GM12878 (cell line): Measurements from ENCODE around the gene OLFML2B. TPM values are rescaled to one million over a fixed set of nuclear protein-coding genes. Genes with fewer than 3 reads are reported as not detected.

ENCODE experiments used
- ATAC-seq: fragments of 200-7000 bp; cut with Tn5 transposase; 3 replicates; pipeline ENCODE4 v1.9.1; 2020; ENCODE audit warnings: mild to moderate bottlenecking, moderate library complexity
- BruUV-seq: library from RNA; stranded (reverse); fragments of 400-500 nt; replicated peaks from 2 replicates; lab custom pipeline; 2021; lab: Mats Ljungman, UMichigan
- CTCF ChIA-PET: fragments of 300-600 bp; sonication (Branson Sonifier 250); formaldehyde crosslinking; extraction: SDS; loops from one replicate; lab custom pipeline; 2021; ENCODE audit warnings: inconsistent platforms; lab: Yijun Ruan, JAX
- POLR2A ChIA-PET: fragments of 350-600 bp; formaldehyde crosslinking; extraction: SDS; loops from one replicate; lab custom pipeline; 2021; ENCODE audit warnings: inconsistent platforms; lab: Charles Lee
- RAD21 ChIA-PET: fragments of 300-600 bp; sonication (Branson Sonifier 250); formaldehyde crosslinking; loops from one replicate; lab custom pipeline; 2023; ENCODE audit warnings: antibody characterized with exemption; ENCODE audit not compliant: unreplicated experiment; lab: Charles Lee
- SMC1A ChIA-PET: fragments of 300-600 bp; sonication (Branson Sonifier 250); formaldehyde crosslinking; loops from one replicate; lab custom pipeline; 2023; ENCODE audit not compliant: unreplicated experiment, uncharacterized antibody; lab: Charles Lee
- DNase-seq: peaks from one replicate; pipeline ENCODE4 v3.0.0-alpha.2; 2011; ENCODE audit warnings: low read depth, low spot score
- FAIRE-seq: peaks from 3 replicates; lab custom pipeline; 2011; peaks lifted over from hg19 to GRCh38; lab: Jason Lieb, UNC
- H2AFZ ChIP-seq: 2 replicates; pipeline ENCODE4 v1.6.0; 2011; ENCODE audit warnings: low read depth, low read length, control low read depth; ENCODE audit not compliant: control insufficient read depth
- H3K27ac ChIP-seq: 2 replicates; pipeline ENCODE4 v1.5.1; 2011; ENCODE audit warnings: control low read depth; ENCODE audit not compliant: control insufficient read depth, insufficient read depth
- H3K27me3 ChIP-seq, 2 experiments: replicated peaks in 1 of 2; 2 replicates each; pipeline versions ENCODE4 v1.6.0 to v1.6.1; 2011; ENCODE audit warnings: low read length in 1 of 2; ENCODE audit not compliant: control insufficient read depth in 2 of 2, insufficient read depth in 2 of 2
- H3K36me3 ChIP-seq, 2 experiments: 2 replicates each; pipeline ENCODE4 v1.5.1; 2011; ENCODE audit warnings: low read length in 1 of 2; ENCODE audit not compliant: control insufficient read depth in 2 of 2, insufficient read depth in 2 of 2
- H3K4me1 ChIP-seq: 2 replicates; pipeline ENCODE4 v1.6.1; 2011; ENCODE audit warnings: mild to moderate bottlenecking, low read length, moderate library complexity, mixed read lengths; ENCODE audit not compliant: control insufficient read depth, insufficient read depth
- H3K4me2 ChIP-seq: 2 replicates; pipeline ENCODE4 v1.6.0; 2011; ENCODE audit warnings: control low read depth; ENCODE audit not compliant: control insufficient read depth, insufficient read depth
- H3K4me3 ChIP-seq: fragments of 200-600 bp; sonication (generic); 2 replicates; pipeline ENCODE4 v1.5.1; 2016
- H3K79me2 ChIP-seq: 2 replicates; pipeline ENCODE4 v1.6.0; 2011; ENCODE audit warnings: low read length; ENCODE audit not compliant: control insufficient read depth, insufficient read depth
- H3K9ac ChIP-seq: 2 replicates; pipeline ENCODE4 v1.8.0; 2011; ENCODE audit warnings: low read length, control low read depth, mixed read lengths; ENCODE audit not compliant: control insufficient read depth, insufficient read depth
- H3K9me3 ChIP-seq: replicated peaks from 3 replicates; pipeline ENCODE4 v1.5.1; 2011; ENCODE audit warnings: mild to moderate bottlenecking, low read length; ENCODE audit not compliant: control insufficient read depth, insufficient read depth
- H4K20me1 ChIP-seq: 2 replicates; pipeline ENCODE4 v1.6.0; 2011; ENCODE audit not compliant: control insufficient read depth, insufficient read depth
- ATF7 ChIP-seq: fragments of 450-650 bp; IDR thresholded peaks from 2 replicates; pipeline ENCODE4 v1.6.1; 2016; ENCODE audit warnings: low read depth, mild to moderate bottlenecking
- BHLHE40 ChIP-seq, 2 experiments: fragments of 450-650 bp in 1 of 2; IDR thresholded peaks; 2 replicates each; pipeline ENCODE4 v1.6.1; 2011 to 2017; ENCODE audit warnings: low read depth in 2 of 2, borderline replicate concordance in 1 of 2, improper control_type of control experiment in 1 of 2, low read length in 1 of 2, mild to moderate bottlenecking in 1 of 2
- CHD4 ChIP-seq: fragments of 200-600 bp; sonication (generic); IDR thresholded peaks from 2 replicates; pipeline ENCODE4 v1.6.1; 2016; ENCODE audit warnings: mild to moderate bottlenecking
- CREM ChIP-seq: IDR thresholded peaks from 2 replicates; pipeline ENCODE4 v1.6.1; 2014; ENCODE audit warnings: antibody characterized with exemption, low read depth
- NR2F1 ChIP-seq: fragments of 450-650 bp; conservative IDR thresholded peaks from 2 replicates; pipeline ENCODE4 v1.6.1; 2017; ENCODE audit warnings: mild to moderate bottlenecking
- POLR2A ChIP-seq: IDR thresholded peaks from 2 replicates; pipeline ENCODE4 v1.6.1; 2011; ENCODE audit warnings: low read depth, mild to moderate bottlenecking, low read length
- RAD51 ChIP-seq: fragments of 450-650 bp; IDR thresholded peaks from 2 replicates; pipeline ENCODE4 v1.6.1; 2016; ENCODE audit warnings: moderate library complexity, mild to moderate bottlenecking, inconsistent platforms
- SMAD5 ChIP-seq: IDR thresholded peaks from 2 replicates; pipeline ENCODE4 v1.6.1; 2016; ENCODE audit warnings: antibody characterized with exemption, low read depth
- in situ Hi-C: fragments of 300-500 bp; cut with MboI; formaldehyde crosslinking; loops from 9 replicates; pipeline ENCODE4 v1.14.3; 2018; ENCODE audit warnings: mixed read lengths
- intact Hi-C: fragments of 100-400 bp; cut with micrococcal nuclease; formaldehyde crosslinking; loops from one replicate; pipeline ENCODE4 v1.14.2; 2022; ENCODE audit not compliant: unreplicated experiment
- polyA plus RNA-seq, 11 experiments: library from polyadenylated mRNA; depleted of rRNA in 4 of 11; unstranded in 6 of 11; stranded (reverse) in 5 of 11; fragments of >200 nt; fragmentation: Nextera tagmentation in 4 of 11; fragmentation: Illumina TruSeq in 1 of 11; extraction: Ambion mirVana in 4 of 11; extraction: Trizol in 1 of 11; gene quantifications; 1 replicate in 1 of 11; 2 replicates in 10 of 11; pipeline versions ENCODE4 v1.2.1 to v1.2.3, GENCODE V29; 2011 to 2016; ENCODE audit warnings: inconsistent platforms in 2 of 11, missing spikeins in 2 of 11, low read depth in 1 of 11
- total RNA-seq, 4 experiments: library from RNA; depleted of rRNA in 3 of 4; stranded (reverse); fragments of >200 nt in 3 of 4; fragmentation: Illumina TruSeq in 1 of 4; extraction: Trizol in 1 of 4; gene quantifications; 2 replicates each; pipeline versions ENCODE4 v1.2.1 to v1.2.3, GENCODE V29; 2013 to 2021
- TF ChIP-seq, protein P1 (sequence below): IDR thresholded peaks from 2 replicates; pipeline ENCODE4 v1.6.1; 2011; ENCODE audit warnings: mild to moderate bottlenecking, low read depth, low read length, moderate library complexity; ENCODE audit not compliant: insufficient replicate concordance
- TF ChIP-seq, protein P2 (sequence below): IDR thresholded peaks from 2 replicates; pipeline ENCODE4 v1.6.1; 2011; ENCODE audit warnings: low read depth, mild to moderate bottlenecking, low read length, moderate library complexity, borderline replicate concordance; ENCODE audit errors: extremely low read depth
- TF ChIP-seq, protein P3 (sequence below): IDR thresholded peaks from 2 replicates; pipeline ENCODE4 v1.6.1; 2011; ENCODE audit warnings: borderline replicate concordance, low read depth, mild to moderate bottlenecking, moderate library complexity, mixed read lengths, low read length; ENCODE audit not compliant: insufficient read depth; ENCODE audit errors: extremely low read length

OLFML2B gene
- total and polyA plus RNA-seq, 10 of the 15 experiments (the other 5 are each of a cell fraction or from before 2014, with no cell fraction given), result not detected

DNA sequence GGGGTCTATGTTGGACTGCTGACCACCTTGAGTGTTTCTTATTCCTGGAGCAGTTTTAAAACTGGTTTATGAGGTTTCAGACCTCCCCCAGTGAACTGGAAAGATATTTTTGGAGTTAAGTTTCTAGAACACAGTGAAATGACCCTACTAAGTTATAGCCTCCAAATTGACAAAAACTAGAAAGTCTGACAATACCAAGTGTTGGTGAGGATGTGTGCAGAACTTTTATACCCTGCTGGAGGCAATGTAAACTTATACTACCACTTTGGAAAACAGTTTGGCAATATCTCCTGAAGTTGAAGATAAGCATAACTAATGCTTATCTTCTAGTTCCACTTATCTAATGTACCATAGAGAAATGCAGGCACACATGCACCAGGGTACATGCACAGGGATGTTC, 10.4 kb downstream of the OLFML2B start:
- no peak overlapping the region for H3K27ac ChIP-seq
- no peak for FAIRE-seq
- no peak for ATAC-seq
- intact Hi-C loops, result no loop called here
- no peak overlapping the region for H3K4me3 ChIP-seq
- H3K9me3 ChIP-seq, result peaks cover 4% of the 10 kb centered on the region; the same call in 2 of the 3 replicates
- in situ Hi-C loops, result no loop called here
- ChIA-PET RAD21 (no interaction called here), SMC1A (no interaction called here), POLR2A (no interaction called here), CTCF (no interaction called here)
- DNase-seq, result no peak
- no peak overlapping the region for H3K4me2 ChIP-seq
- no peaks in the 10 kb centered on the region for H3K79me2 ChIP-seq
- H2AFZ ChIP-seq, result no peak overlapping the region
- BruUV-seq, result no TSS peak
- TF ChIP-seq, protein P1, sequence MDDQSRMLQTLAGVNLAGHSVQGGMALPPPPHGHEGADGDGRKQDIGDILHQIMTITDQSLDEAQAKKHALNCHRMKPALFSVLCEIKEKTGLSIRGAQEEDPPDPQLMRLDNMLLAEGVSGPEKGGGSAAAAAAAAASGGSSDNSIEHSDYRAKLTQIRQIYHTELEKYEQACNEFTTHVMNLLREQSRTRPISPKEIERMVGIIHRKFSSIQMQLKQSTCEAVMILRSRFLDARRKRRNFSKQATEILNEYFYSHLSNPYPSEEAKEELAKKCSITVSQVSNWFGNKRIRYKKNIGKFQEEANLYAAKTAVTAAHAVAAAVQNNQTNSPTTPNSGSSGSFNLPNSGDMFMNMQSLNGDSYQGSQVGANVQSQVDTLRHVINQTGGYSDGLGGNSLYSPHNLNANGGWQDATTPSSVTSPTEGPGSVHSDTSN, result no peak
- TF ChIP-seq ATF7, result no peak
- no peak for TF ChIP-seq RAD51
- no peak for TF ChIP-seq SMAD5
- no peak for TF ChIP-seq BHLHE40 (IDR thresholded peaks at IDR 0.05; ENCODE audit: borderline replicate concordance in 1 of 2, low read depth in 2 of 2, low read length in 1 of 2)
- TF ChIP-seq, protein P2, sequence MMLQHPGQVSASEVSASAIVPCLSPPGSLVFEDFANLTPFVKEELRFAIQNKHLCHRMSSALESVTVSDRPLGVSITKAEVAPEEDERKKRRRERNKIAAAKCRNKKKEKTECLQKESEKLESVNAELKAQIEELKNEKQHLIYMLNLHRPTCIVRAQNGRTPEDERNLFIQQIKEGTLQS, result no peak
- TF ChIP-seq, protein P3, sequence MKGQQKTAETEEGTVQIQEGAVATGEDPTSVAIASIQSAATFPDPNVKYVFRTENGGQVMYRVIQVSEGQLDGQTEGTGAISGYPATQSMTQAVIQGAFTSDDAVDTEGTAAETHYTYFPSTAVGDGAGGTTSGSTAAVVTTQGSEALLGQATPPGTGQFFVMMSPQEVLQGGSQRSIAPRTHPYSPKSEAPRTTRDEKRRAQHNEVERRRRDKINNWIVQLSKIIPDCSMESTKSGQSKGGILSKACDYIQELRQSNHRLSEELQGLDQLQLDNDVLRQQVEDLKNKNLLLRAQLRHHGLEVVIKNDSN, result no peak
- TF ChIP-seq POLR2A, result no peak
- TF ChIP-seq CHD4, result no peak
- no peak for TF ChIP-seq NR2F1
- TF ChIP-seq CREM, result no peak
- H3K9ac ChIP-seq, result no peak overlapping the region
- H4K20me1 ChIP-seq, result no peaks in the 10 kb centered on the region
- H3K4me1 ChIP-seq, result no peaks in the 10 kb centered on the region
- H3K27me3 ChIP-seq, result 0 out of 4 replicates have a peak, but pooled peaks cover 0 to 4% of the 10 kb centered on the region in 2 experiments
- no peaks in the 10 kb centered on the region for H3K36me3 ChIP-seq
